Measurements from ENCODE around the gene LAMP1. TPM values are rescaled to one million over a fixed set of nuclear protein-coding genes. Genes with fewer than 3 reads are reported as not detected.

Gene LAMP1
- total and polyA plus RNA-seq, 2 of the 4 experiments (the other 2 are of a cell fraction), result 60.6 to 229 TPM

- in situ Hi-C loops (cut with MboI; ENCODE audit: low sequenced_read_pairs) (no loop called here), dilution Hi-C loops (cut with HindIII; ENCODE audit: low sequenced_read_pairs, unreplicated experiment) (no loop called here), intact Hi-C loops (cut with micrococcal nuclease) (no loop called here)
- POLR2A ChIA-PET (ENCODE audit: unreplicated experiment), result no interaction called here
- WGBS, 2 experiments (ENCODE audit: extremely low coverage in 2 of 2, insufficient read length in 1 of 2), result 100% methylated on average over 1 of the region's 20 CpGs; no CpG with 5 or more reads in 1 of the 2 experiments
- H2AK9ac ChIP-seq (replicated peaks; ENCODE audit: low read depth, low read length, poor library complexity), result no peak overlapping the region
- TF ChIP-seq CTCF (conservative IDR thresholded peaks at IDR 0.05; ENCODE audit: low read depth, low read length), result no peak
- no peak for TF ChIP-seq MAFK (IDR thresholded peaks at IDR 0.05; ENCODE audit: low read depth, low read length)
- TF ChIP-seq CHD1 (IDR thresholded peaks at IDR 0.05; ENCODE audit: low read depth, low read length), result no peak
- no peak for TF ChIP-seq USF2 (IDR thresholded peaks at IDR 0.05; ENCODE audit: low read depth, low read length)
- no peak overlapping the region for H3K4me2 ChIP-seq (ENCODE audit: low read depth, low read length)
- no peak overlapping the region for H3K4ac ChIP-seq (ENCODE audit: low read depth, low read length)
- no peak overlapping the region for H2BK15ac ChIP-seq (ENCODE audit: low read depth, low read length)
- H2BK120ac ChIP-seq (ENCODE audit: low read depth, low read length), result no peak overlapping the region
- H3K18ac ChIP-seq (ENCODE audit: low read depth, low read length), result no peak overlapping the region
- no peaks in the 10 kb centered on the region; the same call in 1 of the 2 replicates for H3K4me1 ChIP-seq (ENCODE audit: control insufficient read depth, insufficient read depth, low read length)
- no peak overlapping the region for H2BK20ac ChIP-seq (ENCODE audit: low read depth, low read length)
- no peak overlapping the region for H4K8ac ChIP-seq (ENCODE audit: low read depth in 2 of 2, low read length in 2 of 2)
- H3K23ac ChIP-seq (ENCODE audit: low read depth, low read length), result no peak overlapping the region
- no peak overlapping the region for H3K4me3 ChIP-seq (ENCODE audit: insufficient read depth, low read depth, low read length)
- H3K27me3 ChIP-seq (ENCODE audit: control insufficient read depth, insufficient read depth, low read length), result peaks cover 3% of the 10 kb centered on the region; the same call in 1 of the 2 replicates
- H3K56ac ChIP-seq (ENCODE audit: extremely low read depth, insufficient read depth, low read length), result no peak overlapping the region
- no peak overlapping the region for H3K27ac ChIP-seq (ENCODE audit: insufficient read depth, low read length)
- no peaks in the 10 kb centered on the region for H4K20me1 ChIP-seq (ENCODE audit: insufficient read depth, low read length)
- DNase-seq, result no peak
- no peak overlapping the region for H4K5ac ChIP-seq (ENCODE audit: low read depth, low read length)
- no peak overlapping the region for H3K9ac ChIP-seq (ENCODE audit: low read depth, low read length)
- no peak for ATAC-seq (ENCODE audit: low read depth)
- H2AK5ac ChIP-seq (ENCODE audit: low read depth, low read length), result no peak overlapping the region
- H4K91ac ChIP-seq (ENCODE audit: insufficient read depth, low read depth, low read length), result no peak overlapping the region
- no peak overlapping the region for H2AFZ ChIP-seq (replicated peaks; ENCODE audit: low read length, poor library complexity)
- no peak overlapping the region for H3K14ac ChIP-seq (replicated peaks; ENCODE audit: low read depth, low read length)
- no peaks in the 10 kb centered on the region for H3K36me3 ChIP-seq (ENCODE audit: control insufficient read depth, insufficient read depth, low read length)
- H3K79me1 ChIP-seq (ENCODE audit: low read depth in 1 of 2, low read length in 2 of 2), result no peaks in the 10 kb centered on the region
- BruUV-seq (replicated peaks), result no TSS peak
- H2BK5ac ChIP-seq (ENCODE audit: low read depth, low read length, poor library complexity, severe bottlenecking), result no peak overlapping the region
- H3K9me1 ChIP-seq (ENCODE audit: insufficient read depth, low read length), result no peaks in the 10 kb centered on the region
- H3K9me3 ChIP-seq (ENCODE audit: control insufficient read depth, insufficient read depth, low read length), result peaks cover 7% of the 10 kb centered on the region
- CTCF ChIA-PET, result no interaction called here
Observed at GRCh38 chr13:113350938-113351335, 53.9 kb downstream of the LAMP1 start.
